Measurements from ENCODE around the gene CACNA1C. TPM values are rescaled to one million over a fixed set of nuclear protein-coding genes. Genes with fewer than 3 reads are reported as not detected.
"Not testable (repeated sequence)": the region's sequence is repeated elsewhere in the genome, so short reads cannot be mapped to it uniquely, and the experiment has no call there.

Gene CACNA1C
- total RNA-seq, 2 donors from 2014 or later = 0.86 to 6.3 TPM

DNA sequence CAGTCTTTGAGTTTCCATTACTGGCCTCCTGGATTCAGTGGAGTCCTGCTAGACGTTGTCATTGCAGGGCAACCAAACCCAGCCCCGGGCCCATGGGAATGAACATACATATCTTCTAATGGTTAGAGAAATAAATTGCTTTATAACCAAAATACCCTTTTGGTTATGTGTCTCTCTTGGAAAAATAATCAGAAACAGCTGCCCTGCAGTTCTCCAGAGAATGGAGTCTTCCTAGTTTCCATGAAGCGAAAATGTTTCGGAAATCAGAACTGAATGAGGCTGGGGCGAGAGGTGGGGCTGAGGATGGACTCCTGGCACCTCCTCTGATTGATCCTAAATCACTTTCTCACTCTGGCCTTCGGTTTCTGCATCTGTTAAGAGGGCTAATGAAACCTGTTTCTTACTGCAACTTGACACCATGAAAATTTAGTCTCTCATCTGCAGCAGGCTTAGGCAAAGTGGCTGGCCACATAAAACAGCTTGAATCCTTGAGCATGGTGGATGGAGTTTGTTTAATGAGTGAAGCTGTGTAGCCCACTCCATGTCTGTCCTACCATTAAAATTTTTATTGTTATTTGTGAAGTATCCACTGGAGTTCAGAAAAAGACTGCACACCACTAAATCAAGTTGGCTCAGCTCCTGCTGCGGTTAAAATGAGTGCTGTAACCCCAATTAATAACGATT is 198.9 kb downstream of the CACNA1C start:
- TF ChIP-seq, protein P1, sequence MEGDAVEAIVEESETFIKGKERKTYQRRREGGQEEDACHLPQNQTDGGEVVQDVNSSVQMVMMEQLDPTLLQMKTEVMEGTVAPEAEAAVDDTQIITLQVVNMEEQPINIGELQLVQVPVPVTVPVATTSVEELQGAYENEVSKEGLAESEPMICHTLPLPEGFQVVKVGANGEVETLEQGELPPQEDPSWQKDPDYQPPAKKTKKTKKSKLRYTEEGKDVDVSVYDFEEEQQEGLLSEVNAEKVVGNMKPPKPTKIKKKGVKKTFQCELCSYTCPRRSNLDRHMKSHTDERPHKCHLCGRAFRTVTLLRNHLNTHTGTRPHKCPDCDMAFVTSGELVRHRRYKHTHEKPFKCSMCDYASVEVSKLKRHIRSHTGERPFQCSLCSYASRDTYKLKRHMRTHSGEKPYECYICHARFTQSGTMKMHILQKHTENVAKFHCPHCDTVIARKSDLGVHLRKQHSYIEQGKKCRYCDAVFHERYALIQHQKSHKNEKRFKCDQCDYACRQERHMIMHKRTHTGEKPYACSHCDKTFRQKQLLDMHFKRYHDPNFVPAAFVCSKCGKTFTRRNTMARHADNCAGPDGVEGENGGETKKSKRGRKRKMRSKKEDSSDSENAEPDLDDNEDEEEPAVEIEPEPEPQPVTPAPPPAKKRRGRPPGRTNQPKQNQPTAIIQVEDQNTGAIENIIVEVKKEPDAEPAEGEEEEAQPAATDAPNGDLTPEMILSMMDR (conservative IDR thresholded peaks at IDR 0.05) = no peak
- Mint-ChIP-seq H3K4me3 (no peak overlapping the region), H3K27ac (no peak overlapping the region), H3K36me3 (ENCODE audit: low read depth) (peaks cover 2% of the 10 kb centered on the region), H3K27me3 (ENCODE audit: insufficient read depth) (no peaks in the 10 kb centered on the region), H3K9me3 (peaks cover 10% of the 10 kb centered on the region), H3K4me1 (peaks cover 12% of the 10 kb centered on the region)
- Histone ChIP-seq H3K9me3 (ENCODE audit: control insufficient read depth, low read length) (no peaks in the 10 kb centered on the region), H3K9ac (ENCODE audit: extremely low read depth, low read length, poor library complexity, severe bottlenecking) (no peak overlapping the region), H3K4me3 (ENCODE audit: low read length) (no peak overlapping the region), H3K36me3 (ENCODE audit: control insufficient read depth, insufficient read depth, low read length) (no peaks in the 10 kb centered on the region), H3K27ac (ENCODE audit: low read depth, low read length) (no peak overlapping the region), H3K4me1 (ENCODE audit: control insufficient read depth, insufficient read depth, low read length) (no peaks in the 10 kb centered on the region), H3K27me3 (ENCODE audit: control insufficient read depth, insufficient read depth, low read length, poor library complexity, severe bottlenecking) (no peaks in the 10 kb centered on the region)
- no peak for DNase-seq
- 87% methylated on average over 6 to 8 of the region's 8 CpGs for WGBS, 2 experiments (ENCODE audit: insufficient coverage in 1 of 2, insufficient read length in 1 of 2)

DNA sequence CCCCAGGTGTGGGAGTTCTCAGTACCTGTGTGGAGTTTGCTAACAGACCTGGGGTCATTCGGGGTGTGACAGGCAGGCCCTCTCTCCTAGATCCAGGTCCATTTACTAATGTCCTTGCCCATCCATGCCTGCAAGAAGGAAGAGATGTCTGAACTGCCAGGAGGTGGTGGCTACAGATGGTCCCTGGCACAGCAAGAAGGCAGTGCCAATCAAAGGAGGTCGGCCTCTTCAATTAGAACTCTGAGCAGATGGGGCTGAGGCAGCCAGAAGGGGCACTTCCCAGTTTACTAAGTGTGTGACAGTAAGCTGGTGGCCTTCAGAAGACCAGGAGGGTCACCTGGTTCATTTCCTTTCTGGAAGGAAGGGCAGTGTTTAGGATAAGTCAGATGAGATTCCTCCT is 202.5 kb downstream of the CACNA1C start:
- Histone ChIP-seq H3K36me3 (ENCODE audit: control insufficient read depth, insufficient read depth, low read length) (no peaks in the 10 kb centered on the region), H3K27me3 (ENCODE audit: control insufficient read depth, insufficient read depth, low read length, poor library complexity, severe bottlenecking) (no peaks in the 10 kb centered on the region), H3K4me3 (ENCODE audit: low read length) (no peak overlapping the region), H3K27ac (ENCODE audit: low read depth, low read length) (no peak overlapping the region), H3K4me1 (ENCODE audit: control insufficient read depth, insufficient read depth, low read length) (no peaks in the 10 kb centered on the region), H3K9ac (ENCODE audit: extremely low read depth, low read length, poor library complexity, severe bottlenecking) (no peak overlapping the region), H3K9me3 (ENCODE audit: control insufficient read depth, low read length) (no peaks in the 10 kb centered on the region)
- DNase-seq = no peak
- H3K9me3 Mint-ChIP-seq = peaks cover 19% of the 10 kb centered on the region
- H3K4me1 Mint-ChIP-seq = peaks cover 10% of the 10 kb centered on the region
- TF ChIP-seq, protein P1 (conservative IDR thresholded peaks at IDR 0.05) = no peak
- no peaks in the 10 kb centered on the region for H3K27me3 Mint-ChIP-seq (ENCODE audit: insufficient read depth)
- WGBS, 2 experiments (ENCODE audit: insufficient coverage in 1 of 2, insufficient read length in 1 of 2) = 91 to 100% methylated on average over 1 to 2 of the region's 2 CpGs
- H3K36me3 Mint-ChIP-seq (ENCODE audit: low read depth) = peaks cover 2% of the 10 kb centered on the region
- H3K27ac Mint-ChIP-seq = no peak overlapping the region
- H3K4me3 Mint-ChIP-seq = no peak overlapping the region

DNA sequence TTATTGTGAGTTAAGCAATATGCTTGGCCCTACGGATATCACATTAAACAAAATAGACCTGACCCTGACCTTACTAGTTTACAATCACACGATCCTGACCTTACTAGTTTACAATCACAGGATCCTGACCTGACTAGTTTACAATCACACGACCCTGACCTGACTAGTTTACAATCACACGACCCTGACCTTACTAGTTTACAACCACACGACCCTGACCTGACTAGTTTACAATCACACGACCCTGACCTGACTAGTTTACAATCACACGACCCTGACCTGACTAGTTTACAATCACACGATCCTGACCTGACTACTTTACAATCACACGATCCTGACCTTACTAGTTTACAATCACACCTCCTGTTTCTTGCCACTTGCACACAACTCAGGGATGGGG is 202.9 kb downstream of the CACNA1C start:
- H3K27me3 ChIP-seq (ENCODE audit: control insufficient read depth, insufficient read depth, low read length, poor library complexity, severe bottlenecking); H3K4me3 ChIP-seq (ENCODE audit: low read length); H3K4me1 Mint-ChIP-seq; H3K36me3 ChIP-seq (ENCODE audit: control insufficient read depth, insufficient read depth, low read length); H3K9ac ChIP-seq (ENCODE audit: extremely low read depth, low read length, poor library complexity, severe bottlenecking); H3K27ac ChIP-seq (ENCODE audit: low read depth, low read length); H3K36me3 Mint-ChIP-seq (ENCODE audit: low read depth); H3K27ac Mint-ChIP-seq; H3K4me1 ChIP-seq (ENCODE audit: control insufficient read depth, insufficient read depth, low read length); H3K4me3 Mint-ChIP-seq; H3K9me3 ChIP-seq (ENCODE audit: control insufficient read depth, low read length); H3K27me3 Mint-ChIP-seq (ENCODE audit: insufficient read depth); DNase-seq: not testable (repeated sequence)
- WGBS, 2 experiments (ENCODE audit: insufficient coverage in 1 of 2, insufficient read length in 1 of 2) = 84 to 92% methylated on average over 9 of the region's 9 CpGs
- H3K9me3 Mint-ChIP-seq = peaks cover 19% of the 10 kb centered on the region

DNA sequence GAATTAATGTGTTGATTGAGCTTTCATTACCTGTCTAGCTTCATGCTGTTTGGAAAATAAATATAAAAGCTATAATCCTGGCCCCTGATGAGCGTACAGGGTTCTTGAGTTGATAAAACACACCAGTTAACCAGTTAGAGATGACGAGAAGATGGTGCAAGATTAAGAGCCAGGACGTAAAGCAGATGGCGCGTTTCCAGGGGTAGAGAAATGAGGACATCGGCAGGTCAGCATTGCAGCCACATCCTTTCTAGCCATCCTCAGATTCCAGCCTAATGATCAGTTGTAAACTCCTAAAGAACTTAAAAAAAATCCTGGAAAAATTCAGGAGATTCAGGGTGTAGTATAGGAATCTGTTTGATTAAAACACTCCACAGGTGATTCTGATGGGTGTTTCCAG is 203.7 kb downstream of the CACNA1C start:
- no peak overlapping the region for H3K27ac ChIP-seq (ENCODE audit: low read depth, low read length)
- no peak overlapping the region for H3K4me3 Mint-ChIP-seq
- no peak overlapping the region for H3K4me3 ChIP-seq (ENCODE audit: low read length)
- no peaks in the 10 kb centered on the region for H3K36me3 ChIP-seq (ENCODE audit: control insufficient read depth, insufficient read depth, low read length)
- no peaks in the 10 kb centered on the region for H3K4me1 ChIP-seq (ENCODE audit: control insufficient read depth, insufficient read depth, low read length)
- no peaks in the 10 kb centered on the region for H3K27me3 ChIP-seq (ENCODE audit: control insufficient read depth, insufficient read depth, low read length, poor library complexity, severe bottlenecking)
- H3K27ac Mint-ChIP-seq = no peak overlapping the region
- WGBS, 2 experiments (ENCODE audit: insufficient coverage in 1 of 2, insufficient read length in 1 of 2) = 89 to 96% methylated on average over 4 to 6 of the region's 6 CpGs
- DNase-seq = no peak
- H3K9me3 Mint-ChIP-seq = peaks cover 19% of the 10 kb centered on the region
- peaks cover 10% of the 10 kb centered on the region for H3K4me1 Mint-ChIP-seq
- H3K27me3 Mint-ChIP-seq (ENCODE audit: insufficient read depth) = no peaks in the 10 kb centered on the region
- peaks cover 2% of the 10 kb centered on the region for H3K36me3 Mint-ChIP-seq (ENCODE audit: low read depth)
- H3K9ac ChIP-seq (ENCODE audit: extremely low read depth, low read length, poor library complexity, severe bottlenecking) = no peak overlapping the region
- no peaks in the 10 kb centered on the region for H3K9me3 ChIP-seq (ENCODE audit: control insufficient read depth, low read length)
- TF ChIP-seq, protein P1 (conservative IDR thresholded peaks at IDR 0.05) = no peak

Data from endodermal cell (in vitro differentiated cells).